ENCODE measurements around the gene MGAT3. TPM values are rescaled to one million over a fixed set of nuclear protein-coding genes. Genes with fewer than 3 reads are reported as not detected.
"Not testable (repeated sequence)": the region's sequence is repeated elsewhere in the genome, so short reads cannot be mapped to it uniquely, and the experiment has no call there.

MGAT3 gene
- total RNA-seq, 1 donor from 2014 or later: 6.3 TPM

- DNase-seq (no peak), ATAC-seq (no peak)
- intact Hi-C loops (cut with micrococcal nuclease): no loop called here
These were observed 44.9 kb downstream of the MGAT3 start for GRCh38 chr22:39501644-39502108.

- intact Hi-C loops (cut with micrococcal nuclease): no loop called here
- DNase-seq (peak; percentile 99), ATAC-seq (peak; percentile 96)
These were observed 45.4 kb downstream of the MGAT3 start, which contains the start of gene MIEF1 for GRCh38 chr22:39502109-39502788. Gene MIEF1 (plus strand): TSS chr22:39502290. CDS start chr22:39511295, 9,005 bp downstream.

GRCh38 chr22:39502789-39503409 is 46.1 kb downstream of the MGAT3 start:
- ATAC-seq: no peak
- intact Hi-C loops (cut with micrococcal nuclease): no loop called here
- no peak for DNase-seq

GRCh38 chr22:39503630-39504029 is 46.8 kb downstream of the MGAT3 start:
- ATAC-seq: no peak
- intact Hi-C loops (cut with micrococcal nuclease): no loop called here
- no peak for DNase-seq

- ATAC-seq (no peak), DNase-seq (no peak)
- intact Hi-C loops (cut with micrococcal nuclease): no loop called here
These were observed 47.3 kb downstream of the MGAT3 start for GRCh38 chr22:39504071-39504470.

- intact Hi-C loops (cut with micrococcal nuclease); DNase-seq; ATAC-seq: not testable (repeated sequence)
These were observed 50.2 kb downstream of the MGAT3 start for GRCh38 chr22:39507021-39507420.

GRCh38 chr22:39508393-39508792 is 51.6 kb downstream of the MGAT3 start:
- ATAC-seq (no peak), DNase-seq (no peak)
- intact Hi-C loops (cut with micrococcal nuclease): no loop called here

GRCh38 chr22:39510529-39511149 is 53.8 kb downstream of the MGAT3 start:
- no peak for ATAC-seq
- DNase-seq: no peak
- intact Hi-C loops (cut with micrococcal nuclease): no loop called here

- no peak for ATAC-seq
- no peak for DNase-seq
- intact Hi-C loops (cut with micrococcal nuclease): no loop called here
These were observed 54.4 kb downstream of the MGAT3 start for GRCh38 chr22:39511226-39511625.

GRCh38 chr22:39512026-39512425 is 55.2 kb downstream of the MGAT3 start:
- no peak for ATAC-seq
- DNase-seq: no peak
- intact Hi-C loops (cut with micrococcal nuclease): no loop called here

GRCh38 chr22:39513791-39514190 is 57.0 kb downstream of the MGAT3 start:
- intact Hi-C loops (cut with micrococcal nuclease): no loop called here
- DNase-seq: no peak
- peak; percentile 27 for ATAC-seq

- ATAC-seq: peak; percentile 16
- intact Hi-C loops (cut with micrococcal nuclease): no loop called here
- DNase-seq: peak; percentile 71
These were observed 57.7 kb downstream of the MGAT3 start for GRCh38 chr22:39514373-39514973.

- ATAC-seq (no peak), DNase-seq (no peak)
- intact Hi-C loops (cut with micrococcal nuclease): no loop called here
These were observed 58.6 kb downstream of the MGAT3 start for GRCh38 chr22:39515266-39516050.

- intact Hi-C loops (cut with micrococcal nuclease): no loop called here
- no peak for ATAC-seq
- DNase-seq: no peak
These were observed 60.7 kb downstream of the MGAT3 start for GRCh38 chr22:39517470-39517869.

GRCh38 chr22:39518144-39518786 is 61.5 kb downstream of the MGAT3 start:
- intact Hi-C loops (cut with micrococcal nuclease): no loop called here
- DNase-seq (no peak), ATAC-seq (no peak)

- no peak for ATAC-seq
- intact Hi-C loops (cut with micrococcal nuclease): no loop called here
- DNase-seq: no peak
These were observed 62.3 kb downstream of the MGAT3 start for GRCh38 chr22:39518996-39519680.

- intact Hi-C loops (cut with micrococcal nuclease): no loop called here
- ATAC-seq: peak; percentile 85
- peak; percentile 98 for DNase-seq
These were observed 62.9 kb downstream of the MGAT3 start for GRCh38 chr22:39519681-39520225.

All from left ventricle myocardium superior (tissue), 1 donor.